ENCODE measurements around the gene LINGO4.

LINGO4 gene

GRCh38 chr1:151830055-151830454, 24.8 kb upstream of the LINGO4 start:
- DNase-seq (ENCODE audit: extremely low read depth, low read depth): no peak

GRCh38 chr1:151829352-151830046, 24.3 kb upstream of the LINGO4 start:
- no peak for TF ChIP-seq CTCF (IDR thresholded peaks at IDR 0.05; ENCODE audit: low read depth, low read length, missing control alignments)
- H3K4me3 ChIP-seq (replicated peaks; ENCODE audit: low read depth, low read length): no peak overlapping the region
- DNase-seq (ENCODE audit: extremely low read depth, low read depth): no peak

More at GRCh38 chr1:151830055-151830454, 24.8 kb upstream of the LINGO4 start:
- H3K4me3 ChIP-seq (replicated peaks; ENCODE audit: low read depth, low read length): no peak overlapping the region
- no peak for TF ChIP-seq CTCF (IDR thresholded peaks at IDR 0.05; ENCODE audit: low read depth, low read length, missing control alignments)

- no peak overlapping the region for H3K4me3 ChIP-seq (replicated peaks; ENCODE audit: low read depth, low read length)
- TF ChIP-seq CTCF (IDR thresholded peaks at IDR 0.05; ENCODE audit: low read depth, low read length, missing control alignments): no peak
- no peak for DNase-seq (ENCODE audit: extremely low read depth, low read depth)
These were observed 23.7 kb upstream of the LINGO4 start for GRCh38 chr1:151828921-151829320.

GRCh38 chr1:151827853-151828252, 22.6 kb upstream of the LINGO4 start:
- DNase-seq (ENCODE audit: extremely low read depth, low read depth): no peak
- no peak overlapping the region for H3K4me3 ChIP-seq (replicated peaks; ENCODE audit: low read depth, low read length)
- no peak for TF ChIP-seq CTCF (IDR thresholded peaks at IDR 0.05; ENCODE audit: low read depth, low read length, missing control alignments)

GRCh38 chr1:151825751-151826660, 20.8 kb upstream of the LINGO4 start:
- H3K4me3 ChIP-seq (replicated peaks; ENCODE audit: low read depth, low read length): no peak overlapping the region
- DNase-seq (ENCODE audit: extremely low read depth, low read depth): no peak
- TF ChIP-seq CTCF (IDR thresholded peaks at IDR 0.05; ENCODE audit: low read depth, low read length, missing control alignments): no peak

GRCh38 chr1:151825204-151825603, 20.0 kb upstream of the LINGO4 start:
- no peak for DNase-seq (ENCODE audit: extremely low read depth, low read depth)
- H3K4me3 ChIP-seq (replicated peaks; ENCODE audit: low read depth, low read length): no peak overlapping the region
- TF ChIP-seq CTCF (IDR thresholded peaks at IDR 0.05; ENCODE audit: low read depth, low read length, missing control alignments): no peak

All from HFF-Myc (cell line).